Endothelial cell (in vitro differentiated cells): Measurements from ENCODE around the gene TOP3B. TPM values are rescaled to one million over a fixed set of nuclear protein-coding genes. Genes with fewer than 3 reads are reported as not detected.

Experiments used
- DNase-seq: peaks from one replicate; pipeline ENCODE4 v3.0.0; 2021; ENCODE audit warnings: low spot score
- H3K27ac Mint-ChIP-seq: one replicate; pipeline ENCODE4 v1.8.0; 2021; ENCODE audit warnings: mixed read lengths, inconsistent platforms; ENCODE audit not compliant: unreplicated experiment
- H3K27me3 Mint-ChIP-seq: one replicate; pipeline ENCODE4 v1.8.0; 2021; ENCODE audit warnings: mild to moderate bottlenecking, moderate library complexity, mixed read lengths, inconsistent platforms; ENCODE audit not compliant: unreplicated experiment
- H3K36me3 Mint-ChIP-seq: one replicate; pipeline ENCODE4 v1.8.0; 2021; ENCODE audit warnings: mild to moderate bottlenecking, low read depth, mixed read lengths, inconsistent platforms; ENCODE audit not compliant: unreplicated experiment
- H3K4me1 Mint-ChIP-seq: one replicate; pipeline ENCODE4 v1.8.0; 2021; ENCODE audit warnings: mild to moderate bottlenecking, mixed read lengths, inconsistent platforms; ENCODE audit not compliant: unreplicated experiment
- H3K4me3 Mint-ChIP-seq: one replicate; pipeline ENCODE4 v1.8.0; 2021; ENCODE audit warnings: mild to moderate bottlenecking, mixed read lengths, inconsistent platforms; ENCODE audit not compliant: unreplicated experiment
- H3K9me3 Mint-ChIP-seq: one replicate; pipeline ENCODE4 v1.8.0; 2021; ENCODE audit warnings: mixed read lengths, inconsistent platforms; ENCODE audit not compliant: unreplicated experiment
- CTCF ChIP-seq: fragments of 200-600 bp; sonication (generic); IDR thresholded peaks from one replicate; pipeline ENCODE4 v1.5.0; 2021; ENCODE audit warnings: antibody characterized with exemption; ENCODE audit not compliant: unreplicated experiment
- total RNA-seq: library from RNA; stranded (reverse); fragmentation: NEBNext Ultra II Directional; extraction: Animal tissue kit (Norgen Biotek cat#: 25700); gene quantifications from one replicate; pipeline ENCODE4 v1.2.1, GENCODE V29; 2021; ENCODE audit not compliant: unreplicated experiment

TOP3B gene
- total RNA-seq, 1 donor from 2014 or later, result 55.6 TPM

GRCh38 chr22:21952586-21953571 is 29.7 kb downstream of the TOP3B start, which contains the start of gene PPM1F:
Gene PPM1F, minus strand, starts transcription at chr22:21952848. Its CDS starts 6,800 bp downstream, at chr22:21946048.
- Mint-ChIP-seq H3K4me3 (peak within 1 kb of the TSS; percentile 95), H3K27ac (peak within 1 kb of the TSS; percentile 92), H3K9me3 (no peaks in the 10 kb centered on the region), H3K36me3 (peaks cover 17% of the 10 kb centered on the region), H3K4me1 (peaks cover 38% of the 10 kb centered on the region), H3K27me3 (peaks cover 11% of the 10 kb centered on the region)
- peak; percentile 94 for TF ChIP-seq CTCF
- DNase-seq, result peak; percentile 95

- H3K36me3 Mint-ChIP-seq, result peaks cover 17% of the 10 kb centered on the region
- H3K27me3 Mint-ChIP-seq, result peaks cover 11% of the 10 kb centered on the region
- no peak for TF ChIP-seq CTCF
- H3K4me3 Mint-ChIP-seq, result peak overlapping the region; percentile 95
- peaks cover 46% of the 10 kb centered on the region for H3K4me1 Mint-ChIP-seq
- DNase-seq, result peak; percentile 33
- peak overlapping the region; percentile 90 for H3K27ac Mint-ChIP-seq
- H3K9me3 Mint-ChIP-seq, result no peaks in the 10 kb centered on the region
Measured at GRCh38 chr22:21951931-21952465, 30.6 kb downstream of the TOP3B start.

GRCh38 chr22:21951062-21951461 is 31.5 kb downstream of the TOP3B start:
- Mint-ChIP-seq H3K27ac (peak overlapping the region; percentile 83), H3K4me1 (peaks cover 56% of the 10 kb centered on the region), H3K36me3 (peaks cover 20% of the 10 kb centered on the region), H3K4me3 (peak overlapping the region; percentile 95), H3K27me3 (peaks cover 11% of the 10 kb centered on the region), H3K9me3 (no peaks in the 10 kb centered on the region)
- no peak for TF ChIP-seq CTCF
- no peak for DNase-seq

- no peak for DNase-seq
- Mint-ChIP-seq H3K4me3 (no peak overlapping the region), H3K9me3 (no peaks in the 10 kb centered on the region), H3K27ac (peak overlapping the region; percentile 99), H3K27me3 (peaks cover 14% of the 10 kb centered on the region), H3K36me3 (peaks cover 27% of the 10 kb centered on the region), H3K4me1 (peaks cover 65% of the 10 kb centered on the region)
- TF ChIP-seq CTCF, result no peak
Measured at GRCh38 chr22:21949948-21950347, 32.6 kb downstream of the TOP3B start.

GRCh38 chr22:21949569-21949918 is 33.0 kb downstream of the TOP3B start:
- Mint-ChIP-seq H3K9me3 (no peaks in the 10 kb centered on the region), H3K27me3 (peaks cover 14% of the 10 kb centered on the region), H3K27ac (peak overlapping the region; percentile 99), H3K36me3 (peaks cover 31% of the 10 kb centered on the region), H3K4me3 (peak overlapping the region; percentile 63), H3K4me1 (peaks cover 68% of the 10 kb centered on the region)
- DNase-seq, result no peak
- TF ChIP-seq CTCF, result no peak
